Measurements from ENCODE around the gene SH3BP4.

The SH3BP4 gene

DNA sequence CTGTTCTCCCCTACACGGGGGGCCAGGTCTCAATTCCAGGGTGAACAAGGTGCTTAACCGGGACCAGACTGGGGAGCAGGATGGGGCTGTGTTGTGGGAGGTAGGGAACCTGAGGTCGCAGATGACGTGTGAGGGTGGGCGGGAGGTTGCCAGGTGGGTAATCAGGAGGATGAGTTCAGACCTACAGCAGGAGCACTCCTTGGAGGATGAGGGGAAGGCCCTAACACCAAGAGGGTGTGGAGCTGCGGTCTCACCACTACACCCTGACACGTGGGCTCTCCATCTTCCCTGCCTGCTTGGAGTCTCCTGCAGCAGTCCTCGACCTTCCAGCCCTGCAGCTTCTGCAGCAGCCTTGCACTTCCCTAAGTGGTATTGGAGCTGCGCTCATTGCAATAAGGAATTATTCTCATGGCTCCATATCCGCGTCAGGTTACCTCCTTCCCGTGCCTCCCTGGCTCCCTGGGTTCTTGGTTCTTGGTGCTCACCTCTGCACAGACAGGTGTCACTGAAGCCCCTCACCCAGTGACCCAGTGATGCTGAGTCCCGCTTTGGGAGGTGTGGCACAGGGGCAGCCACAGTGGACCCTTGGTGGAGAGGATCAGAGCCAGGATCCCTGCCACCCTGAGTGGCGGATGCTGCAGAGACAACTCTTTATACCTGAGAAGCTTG lies 15.5 kb downstream of the SH3BP4 start:
- DNase-seq = no peak

DNA sequence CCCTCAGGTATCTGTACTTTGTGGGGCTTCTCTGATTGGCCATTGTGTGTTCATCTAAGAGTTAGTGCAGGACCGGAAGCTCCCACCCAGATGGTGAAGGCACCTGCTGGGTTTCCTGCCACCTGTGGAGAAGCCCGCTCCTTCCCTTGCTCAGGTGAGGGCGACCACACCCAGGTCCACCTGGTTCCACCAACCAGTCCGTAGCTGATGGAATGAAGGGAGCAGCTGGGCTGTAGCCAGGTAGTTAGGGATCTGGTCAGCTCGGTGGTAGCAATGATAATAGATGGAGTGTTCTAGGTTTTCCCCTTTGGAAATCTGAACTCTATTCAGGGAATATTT lies 16.0 kb downstream of the SH3BP4 start:
- DNase-seq = no peak

GRCh38 chr2:234968631-234969305 lies 17.0 kb downstream of the SH3BP4 start:
- DNase-seq = no peak

DNA sequence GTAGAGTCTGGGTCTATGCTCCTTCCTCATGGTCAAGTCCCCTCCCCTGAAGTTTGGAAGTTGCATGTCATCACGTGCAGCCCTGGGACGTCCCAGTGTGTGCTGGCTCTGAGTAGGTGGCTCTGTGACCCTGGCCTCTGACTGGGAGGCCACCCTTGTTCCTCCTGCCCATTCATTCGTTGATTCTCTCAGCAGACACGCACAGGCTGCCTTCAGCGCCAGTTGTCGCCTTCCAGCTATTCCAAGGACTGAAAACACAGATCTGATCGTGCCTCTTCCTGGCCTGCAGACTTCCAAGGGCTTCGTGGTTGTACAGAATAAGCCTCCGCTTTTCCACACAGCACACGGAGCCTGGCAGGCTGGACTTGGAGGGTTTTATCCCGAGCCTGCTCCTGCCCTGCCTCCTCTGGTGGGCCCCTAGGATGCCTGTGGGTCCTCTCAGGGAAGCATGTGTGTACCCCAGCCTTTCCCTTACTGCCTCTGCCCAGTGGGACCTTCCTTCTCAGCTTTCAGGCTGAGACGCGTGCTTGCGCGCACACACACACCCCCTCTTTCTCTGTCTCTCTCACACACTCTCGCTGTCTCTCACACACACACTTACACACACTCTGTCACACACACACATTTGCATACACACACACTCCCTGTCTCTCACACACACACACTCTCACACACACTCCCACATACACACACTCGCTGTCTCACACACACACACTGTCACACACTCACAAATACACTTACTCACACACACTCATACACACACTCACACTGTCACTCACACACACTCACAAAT lies 17.7 kb downstream of the SH3BP4 start:
- DNase-seq = no peak

DNA sequence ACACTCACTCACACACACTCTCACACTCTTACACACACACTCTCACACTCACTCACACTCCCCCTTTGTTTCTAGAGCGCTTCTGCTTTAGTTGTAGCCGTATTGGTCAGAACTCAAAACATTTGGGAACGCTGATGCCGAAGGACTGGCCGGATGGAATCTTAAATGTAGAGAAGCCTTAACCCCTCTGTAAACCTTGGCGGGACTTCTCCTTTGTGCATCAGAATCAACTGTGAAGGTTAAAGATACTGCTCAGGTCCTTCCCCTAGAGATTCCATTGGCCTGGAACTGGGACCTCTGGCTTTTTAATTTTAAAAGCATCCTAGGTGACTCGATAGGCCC lies 18.3 kb downstream of the SH3BP4 start:
- DNase-seq = no peak

- DNase-seq = no peak
Measured at GRCh38 chr2:234970477-234970882, 18.7 kb downstream of the SH3BP4 start.

GRCh38 chr2:234971496-234971895 lies 19.7 kb downstream of the SH3BP4 start:
- no peak for DNase-seq

DNA sequence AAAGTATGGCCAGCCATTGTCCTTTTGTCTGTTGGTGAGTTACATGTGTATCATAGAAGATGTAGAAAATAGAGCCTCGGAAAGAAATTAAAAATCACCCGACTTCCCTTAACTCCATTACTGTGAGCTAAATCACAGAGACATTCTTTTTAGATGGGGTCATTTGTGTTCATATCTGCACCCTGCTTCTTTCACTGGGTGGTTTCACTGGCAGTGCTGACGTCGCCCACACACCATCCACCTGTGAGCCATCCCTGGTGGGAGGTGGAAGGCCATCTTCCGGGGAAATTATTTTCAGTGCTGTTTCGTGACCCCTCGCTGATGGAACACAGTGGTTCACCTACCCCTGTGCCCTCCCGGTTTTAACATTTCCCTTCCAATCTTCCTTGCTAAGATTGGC lies 21.2 kb downstream of the SH3BP4 start:
- DNase-seq = no peak

DNA sequence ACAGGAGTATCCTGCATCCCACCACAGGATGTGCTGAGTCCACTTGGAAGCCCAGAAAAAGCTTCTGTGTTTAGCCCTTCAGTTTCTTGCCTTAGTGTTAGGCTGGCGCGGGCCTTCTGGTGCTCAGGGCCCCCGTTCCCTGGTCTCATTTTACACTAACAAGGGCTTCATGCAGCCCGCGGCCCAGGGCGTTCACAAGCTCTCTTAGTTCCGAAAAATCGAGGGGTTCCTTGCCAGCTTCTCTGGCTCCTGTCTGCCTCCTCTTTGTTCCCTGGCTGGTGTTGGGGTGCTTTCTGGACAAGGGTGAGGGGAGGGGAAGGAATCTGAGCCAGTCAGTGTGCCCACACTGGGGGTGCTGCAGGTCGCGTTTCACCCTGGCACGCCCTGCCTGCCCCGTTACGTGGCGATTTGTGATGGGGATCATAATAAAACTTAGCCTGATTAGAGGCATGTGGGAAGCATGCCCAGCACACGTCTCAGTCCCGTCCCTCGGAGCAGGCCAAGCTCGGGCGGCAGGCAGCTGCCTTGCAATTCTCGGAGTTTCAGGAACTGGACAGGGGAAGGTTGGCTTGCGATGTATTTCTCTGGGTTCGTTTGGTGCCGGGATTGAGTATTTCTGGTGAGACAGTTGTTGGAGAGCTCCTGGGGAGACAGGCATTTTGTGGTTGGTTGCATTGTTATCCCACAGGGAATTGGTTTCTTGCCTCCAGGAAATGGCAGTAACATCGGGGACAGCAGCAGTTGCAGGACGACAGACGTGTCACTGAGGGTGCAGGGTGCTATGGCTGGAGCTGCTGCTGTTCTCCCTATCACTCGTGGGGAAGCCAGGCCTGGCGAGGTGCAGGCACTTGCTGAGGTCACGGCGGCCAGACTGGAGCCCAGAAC lies 22.9 kb downstream of the SH3BP4 start:
- no peak for DNase-seq

DNA sequence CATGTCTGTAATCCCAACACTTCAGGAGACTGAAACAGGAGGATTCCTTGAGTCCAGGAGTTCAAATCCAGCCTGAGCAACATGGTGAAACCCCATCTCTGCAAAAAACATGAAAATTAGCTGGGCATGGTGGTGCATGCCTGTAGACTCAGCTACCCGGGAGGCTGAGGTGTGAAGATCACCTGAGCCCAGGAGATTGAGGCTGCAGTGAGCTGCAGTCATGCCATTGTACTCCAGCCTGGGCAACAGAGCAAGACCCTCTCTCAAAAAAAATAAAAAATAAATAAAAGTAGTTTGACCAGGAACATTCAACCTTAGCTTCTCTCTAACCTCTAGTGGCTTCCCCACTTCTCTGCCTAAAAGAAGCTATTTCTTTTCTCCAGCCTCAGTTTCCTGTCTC lies 23.8 kb downstream of the SH3BP4 start:
- no peak for DNase-seq

GRCh38 chr2:234976479-234977227 lies 24.8 kb downstream of the SH3BP4 start:
- no peak for DNase-seq

- DNase-seq = no peak
Measured at GRCh38 chr2:234977228-234977679, 25.4 kb downstream of the SH3BP4 start.

- DNase-seq = no peak
Measured at GRCh38 chr2:234978466-234979203, 26.8 kb downstream of the SH3BP4 start.

DNA sequence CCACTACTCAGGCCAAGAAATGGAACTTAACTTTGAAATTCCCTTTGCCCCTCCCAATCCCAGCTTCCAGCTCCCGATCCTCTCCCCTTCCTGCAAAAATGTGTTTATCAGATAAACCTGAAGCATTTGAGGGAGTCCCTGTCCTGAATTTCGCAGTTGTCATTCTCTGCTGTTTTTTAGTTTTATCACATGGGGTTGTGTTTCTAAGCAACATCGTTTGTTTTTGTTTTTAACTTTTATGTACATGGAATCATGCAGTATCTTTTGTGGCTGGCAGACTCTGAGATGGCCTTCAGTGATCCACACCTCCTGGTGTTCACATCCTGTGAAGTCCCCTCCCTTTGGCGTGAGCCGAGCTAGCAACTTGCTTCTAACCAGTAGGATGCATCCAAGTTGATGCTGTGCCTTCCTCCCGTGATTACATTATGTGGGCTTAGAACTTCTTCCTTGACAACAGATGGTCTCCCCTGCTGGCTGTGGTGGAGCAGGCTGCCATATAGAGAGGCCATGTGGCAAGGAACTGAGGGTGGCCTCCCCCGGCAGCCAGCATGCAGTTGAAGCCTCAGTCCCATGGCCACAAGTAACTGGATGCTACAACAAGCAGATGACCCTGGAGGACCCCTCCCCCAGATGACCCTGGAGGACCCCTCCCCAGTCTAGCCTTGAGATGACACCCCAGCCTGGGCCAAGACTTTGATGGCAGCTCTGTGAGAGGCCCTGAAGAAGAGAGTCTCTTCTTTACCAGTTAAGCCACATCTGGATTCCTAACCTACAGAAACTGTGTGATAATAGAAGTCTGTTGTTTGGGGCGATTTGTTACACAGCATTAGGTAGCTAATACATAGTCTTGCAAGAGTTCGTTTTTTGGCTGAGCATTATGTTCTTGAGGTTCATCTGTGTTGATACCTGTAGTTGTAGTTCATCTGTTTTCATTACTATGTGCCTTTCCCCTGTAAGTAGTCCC lies 27.7 kb downstream of the SH3BP4 start:
- no peak for DNase-seq

DNA sequence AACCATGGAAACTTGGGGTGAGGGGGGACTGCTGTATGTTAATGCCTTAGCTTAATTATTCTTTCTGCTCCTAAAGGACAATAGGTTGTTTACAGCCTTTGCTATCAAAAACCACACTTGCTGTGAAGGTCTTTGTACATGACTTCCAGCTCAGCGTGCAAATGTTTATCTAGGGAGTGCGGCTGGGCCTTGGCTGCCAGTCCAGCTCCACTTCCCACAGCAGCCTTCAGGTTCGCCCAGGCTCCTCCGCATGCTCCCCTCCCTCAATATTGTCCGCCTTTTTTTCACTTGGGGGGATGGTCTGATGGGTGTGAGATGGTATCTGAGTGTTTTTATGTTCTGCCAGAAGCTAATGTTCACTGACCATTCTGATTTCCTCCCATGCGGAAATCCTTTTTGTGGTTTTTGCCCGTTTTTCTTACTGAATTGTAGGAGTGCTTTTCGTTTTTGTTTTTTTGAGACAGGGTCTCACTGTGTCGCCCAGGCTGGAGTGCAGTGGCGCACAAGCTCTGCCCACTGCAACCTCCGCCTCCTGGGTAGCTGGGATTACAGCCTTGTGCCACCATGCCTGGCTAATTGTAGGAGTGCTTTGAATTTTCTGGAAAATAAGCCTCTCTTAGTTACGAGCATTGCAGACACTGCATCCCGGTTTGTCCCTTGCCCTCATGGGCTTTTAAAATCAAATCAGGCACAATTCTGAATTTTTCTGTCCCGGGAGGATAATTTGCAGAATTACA lies 28.8 kb downstream of the SH3BP4 start:
- no peak for DNase-seq

GRCh38 chr2:234981197-234982095 lies 29.6 kb downstream of the SH3BP4 start:
- no peak for DNase-seq

DNA sequence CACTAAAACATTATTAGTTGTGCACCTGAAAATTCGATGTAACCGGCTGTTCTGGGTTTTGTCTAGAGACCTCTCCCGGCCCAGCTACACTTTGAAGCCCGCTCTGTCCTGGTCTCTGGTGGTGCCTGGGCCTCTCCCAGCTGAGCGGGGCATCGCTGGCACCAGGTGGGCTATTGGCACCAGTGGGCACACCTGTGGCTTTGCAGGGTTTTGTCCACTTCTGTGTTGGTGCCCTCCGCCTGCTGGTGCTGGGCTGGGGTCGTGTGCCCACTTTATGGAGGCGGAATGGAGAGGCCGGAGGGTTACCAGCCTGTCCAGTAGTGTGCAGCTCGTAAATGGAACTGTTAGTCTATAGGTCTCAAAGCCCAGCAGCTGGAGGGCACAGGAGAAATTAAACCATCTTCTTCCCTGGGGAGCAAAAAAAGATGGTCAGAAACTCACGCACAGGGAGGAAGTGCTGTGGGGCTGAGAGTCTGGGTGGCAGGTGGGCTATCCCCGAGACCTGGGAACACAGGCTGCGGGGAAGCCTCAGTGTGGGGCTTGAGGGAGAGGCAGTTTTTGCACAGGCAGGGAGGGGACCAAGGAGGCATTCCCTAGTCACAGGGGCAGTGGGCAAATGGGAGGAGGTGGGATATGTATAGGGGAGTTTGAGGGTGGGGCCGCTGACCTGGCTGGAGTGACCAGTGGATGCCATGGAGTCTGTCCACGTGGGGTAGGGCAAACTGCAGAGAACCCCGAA lies 30.4 kb downstream of the SH3BP4 start:
- DNase-seq = no peak

All from stimulated activated CD8-positive, alpha-beta memory T cell treated with anti-CD3 and anti-CD28 coated beads, Interleukin-4, amount 100 ng/mL, for 48 hours (primary cell).